LNCAP (cell line): ENCODE results near the gene VPS26B.
A peak's percentile ranks its signal among the peaks of the same experiment; 100 is the strongest.

Experiments used
- TF ChIP-seq, protein P1 (sequence below): fragments of 450-650 bp; IDR thresholded peaks from 2 replicates; pipeline ENCODE4 v1.5.1; 2017; ENCODE audit warnings: mild to moderate bottlenecking

The VPS26B gene

DNA sequence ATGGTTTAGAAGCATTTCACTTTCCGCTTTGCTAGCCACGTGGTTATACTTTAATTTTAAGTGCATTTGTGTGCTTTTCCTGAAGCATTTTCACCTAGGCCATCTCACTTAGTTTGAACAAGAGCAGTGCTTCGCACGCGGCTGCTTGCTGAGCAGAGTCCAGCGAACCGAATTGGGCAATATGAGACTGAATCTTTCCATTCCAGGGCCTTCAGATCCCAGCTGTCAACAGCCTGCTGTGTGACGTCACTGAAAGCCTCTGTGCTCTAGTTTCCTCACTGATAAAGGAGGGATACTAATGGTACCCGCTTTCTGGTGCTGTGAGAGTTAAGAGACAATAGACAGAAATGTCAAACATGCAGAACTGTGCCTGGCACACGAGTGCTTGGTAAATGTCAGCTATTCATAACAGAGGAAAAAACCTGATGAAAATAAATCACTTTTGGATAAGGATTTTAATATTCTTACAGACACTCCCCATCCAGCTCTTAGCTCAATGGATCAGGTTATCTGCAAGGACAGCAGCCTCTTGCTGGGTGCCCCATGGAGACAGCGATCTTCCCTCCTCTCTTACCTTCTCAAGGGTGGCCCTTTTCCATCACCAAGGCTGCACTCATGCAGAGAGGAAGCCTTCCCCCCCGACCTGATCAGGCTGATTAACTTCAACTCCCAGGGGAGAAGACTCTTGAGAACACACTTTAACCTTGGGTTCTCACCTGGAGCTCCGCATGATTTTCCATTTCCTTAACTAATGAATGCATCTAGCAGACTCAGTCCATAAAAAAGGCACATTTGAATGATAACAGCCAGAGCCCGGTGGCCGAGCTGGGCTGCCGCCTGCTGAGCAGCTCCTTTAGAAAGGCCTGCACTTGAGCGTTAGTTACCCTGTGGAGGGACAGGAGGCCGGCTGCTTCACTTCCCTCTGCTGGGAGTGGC is 48.2 kb downstream of the VPS26B start:
- TF ChIP-seq, protein P1, sequence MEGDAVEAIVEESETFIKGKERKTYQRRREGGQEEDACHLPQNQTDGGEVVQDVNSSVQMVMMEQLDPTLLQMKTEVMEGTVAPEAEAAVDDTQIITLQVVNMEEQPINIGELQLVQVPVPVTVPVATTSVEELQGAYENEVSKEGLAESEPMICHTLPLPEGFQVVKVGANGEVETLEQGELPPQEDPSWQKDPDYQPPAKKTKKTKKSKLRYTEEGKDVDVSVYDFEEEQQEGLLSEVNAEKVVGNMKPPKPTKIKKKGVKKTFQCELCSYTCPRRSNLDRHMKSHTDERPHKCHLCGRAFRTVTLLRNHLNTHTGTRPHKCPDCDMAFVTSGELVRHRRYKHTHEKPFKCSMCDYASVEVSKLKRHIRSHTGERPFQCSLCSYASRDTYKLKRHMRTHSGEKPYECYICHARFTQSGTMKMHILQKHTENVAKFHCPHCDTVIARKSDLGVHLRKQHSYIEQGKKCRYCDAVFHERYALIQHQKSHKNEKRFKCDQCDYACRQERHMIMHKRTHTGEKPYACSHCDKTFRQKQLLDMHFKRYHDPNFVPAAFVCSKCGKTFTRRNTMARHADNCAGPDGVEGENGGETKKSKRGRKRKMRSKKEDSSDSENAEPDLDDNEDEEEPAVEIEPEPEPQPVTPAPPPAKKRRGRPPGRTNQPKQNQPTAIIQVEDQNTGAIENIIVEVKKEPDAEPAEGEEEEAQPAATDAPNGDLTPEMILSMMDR = no peak

DNA sequence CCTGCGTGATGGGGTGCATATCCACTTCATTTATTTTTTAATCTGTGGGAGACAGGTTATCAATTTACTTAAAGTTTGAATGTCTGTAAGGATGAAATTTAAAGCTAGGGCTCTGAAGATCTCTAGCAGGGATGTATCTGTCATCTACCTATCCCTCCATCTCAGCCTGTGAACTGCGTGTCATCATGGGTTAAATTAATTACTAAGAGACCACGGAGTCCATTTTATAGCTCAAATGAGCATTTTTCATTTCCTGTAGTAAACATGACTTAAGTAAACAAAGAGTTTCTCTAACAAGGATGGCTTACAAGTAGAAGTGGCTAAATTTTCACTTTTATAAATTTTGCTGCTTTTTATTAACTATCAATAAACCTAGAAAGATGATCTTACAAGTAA is 48.8 kb downstream of the VPS26B start:
- TF ChIP-seq, protein P1 = no peak

DNA sequence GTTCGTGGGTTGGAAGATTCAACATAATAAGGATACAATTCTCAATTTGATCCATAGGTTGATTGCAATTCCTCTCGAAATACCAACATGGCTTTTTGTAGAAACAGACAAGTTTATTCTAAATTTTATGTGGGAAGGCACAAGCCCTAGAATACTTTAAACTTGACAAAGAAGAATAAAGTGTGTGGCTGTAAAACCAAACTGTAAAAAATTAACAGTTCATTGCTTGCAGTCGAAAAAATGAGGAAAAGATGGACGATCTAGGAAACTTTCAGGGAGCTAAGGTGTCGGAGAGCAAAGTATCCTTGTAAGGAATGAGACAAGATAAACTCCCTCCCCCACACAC is 50.7 kb downstream of the VPS26B start:
- TF ChIP-seq, protein P1 = no peak

DNA sequence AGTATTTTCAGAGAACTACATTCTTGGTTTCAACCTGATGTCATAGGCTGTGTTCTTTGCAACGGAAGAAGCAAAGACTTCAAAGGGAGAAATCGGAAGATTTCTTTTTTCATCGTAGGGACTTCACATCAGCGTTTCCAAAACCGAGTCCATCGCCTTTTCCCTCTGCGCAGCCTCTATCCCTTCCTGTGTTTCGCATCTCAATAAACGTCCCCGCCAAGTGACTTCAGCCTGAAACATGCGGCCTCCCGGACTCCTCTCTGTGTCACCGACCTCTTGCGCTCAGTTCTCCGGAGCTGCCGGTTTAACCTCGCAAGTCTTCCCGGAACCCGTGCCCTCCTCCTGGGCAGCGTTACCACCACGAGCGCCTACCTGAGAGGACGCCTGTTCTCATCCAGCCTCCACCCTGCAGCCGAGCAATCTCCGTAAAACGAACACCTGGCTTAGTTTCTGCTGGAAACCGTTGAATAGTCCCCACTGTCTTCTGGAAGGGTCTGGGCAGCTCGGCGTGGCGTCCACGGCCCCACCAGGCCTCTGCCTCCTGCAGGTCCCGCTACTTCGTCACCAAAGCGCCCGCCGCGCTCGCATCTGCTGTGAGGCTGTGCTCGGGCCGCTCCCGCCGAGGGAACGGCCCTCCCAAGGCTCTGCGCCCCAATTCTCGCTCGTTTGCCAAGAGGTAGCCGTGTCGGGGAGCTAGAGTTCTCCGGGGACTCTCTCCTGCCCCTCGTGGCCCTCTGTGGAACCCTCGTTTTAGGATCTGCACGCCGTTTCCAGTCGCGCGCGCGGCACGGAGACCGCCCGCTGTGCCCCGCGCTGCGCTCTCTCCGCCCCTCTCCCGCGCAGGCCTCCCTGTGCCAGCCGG is 51.3 kb downstream of the VPS26B start, which contains the start of gene GLB1L3:
Gene GLB1L3, plus strand, starts transcription at position 846 of the 862 bp plus-strand sequence. CDS start 362 bp downstream, outside the sequence.
- TF ChIP-seq, protein P1 = no peak

DNA sequence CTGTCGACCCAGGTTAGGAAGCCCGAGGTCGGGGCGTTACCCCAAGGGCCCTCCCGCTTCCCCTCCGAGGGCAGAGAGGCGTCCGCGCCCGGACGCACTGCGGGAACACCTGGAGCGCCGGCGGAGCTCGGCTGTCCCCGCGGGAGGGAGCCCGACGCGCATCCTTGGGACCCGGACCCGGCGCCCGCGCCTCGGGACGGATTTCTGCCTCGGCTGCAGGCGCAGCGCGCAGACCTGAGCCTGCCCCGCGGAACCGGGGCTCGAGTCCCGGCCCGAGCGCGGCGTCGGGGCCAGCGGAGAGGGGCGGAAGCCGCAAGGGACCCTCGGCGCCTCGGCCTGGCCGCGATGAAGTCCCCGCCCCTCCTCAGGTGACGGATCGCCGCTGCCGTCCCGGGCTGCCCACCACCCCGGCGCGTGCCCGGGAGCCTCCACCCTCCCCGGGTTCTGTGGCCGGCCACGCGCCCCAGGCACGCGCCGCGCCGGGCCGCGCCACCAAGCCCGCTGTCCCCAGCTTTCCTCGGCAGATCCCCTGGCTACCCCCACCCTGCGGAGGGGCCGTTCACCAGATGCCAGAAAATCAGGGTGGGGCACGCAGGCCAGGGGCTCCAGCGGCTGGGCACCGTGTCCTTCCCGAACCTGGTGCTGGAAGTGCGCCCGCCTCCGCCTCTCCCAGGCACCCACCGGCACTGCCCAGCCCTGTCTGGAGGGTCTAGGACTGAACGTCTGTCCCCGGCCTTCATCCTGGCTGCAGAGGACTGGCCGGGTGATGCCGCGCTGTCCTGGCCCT is 52.1 kb downstream of the VPS26B start:
- TF ChIP-seq, protein P1 = 0 out of 2 replicates have a peak, but pooled peaks have one; percentile 14

DNA sequence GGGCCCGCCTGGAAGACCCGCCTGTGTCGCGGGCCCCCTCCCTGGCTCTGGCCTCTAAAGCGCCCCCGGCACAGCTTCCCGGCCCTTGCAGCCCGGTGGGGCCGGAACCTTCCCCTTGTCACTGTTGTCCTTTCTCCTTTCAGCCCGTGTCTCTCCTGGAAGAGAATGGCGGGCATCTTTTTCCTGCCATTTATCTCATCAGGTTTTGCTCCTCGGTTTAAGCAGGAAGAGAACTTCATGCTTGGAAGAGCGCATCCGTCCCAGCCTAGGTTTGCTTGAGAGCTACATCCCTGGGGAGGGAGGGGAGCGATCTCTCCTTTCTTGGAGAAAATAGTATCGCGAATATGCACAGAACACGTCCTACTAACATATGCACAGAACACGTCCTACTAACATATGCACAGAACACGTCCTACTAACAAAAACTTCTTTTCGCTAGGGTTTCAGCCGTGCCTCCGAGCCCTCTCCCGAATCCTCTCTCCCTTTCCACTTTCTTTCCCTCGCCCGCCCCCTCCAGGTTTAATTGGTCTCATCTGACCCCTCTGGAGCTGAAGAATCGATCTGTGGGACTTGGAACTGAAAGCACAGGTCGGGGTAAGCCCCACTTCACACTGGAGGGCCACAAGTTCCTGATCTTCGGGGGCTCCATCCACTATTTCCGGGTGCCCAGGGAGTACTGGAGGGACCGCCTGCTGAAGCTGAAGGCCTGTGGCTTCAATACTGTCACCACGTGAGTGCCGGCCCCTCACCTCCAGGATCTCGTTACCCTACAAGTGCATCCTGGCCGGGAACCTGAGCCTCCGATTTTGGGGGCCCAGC is 52.9 kb downstream of the VPS26B start:
- TF ChIP-seq, protein P1 = no peak
